ENCODE measurements around the gene LIN9. TPM values are rescaled to one million over a fixed set of nuclear protein-coding genes. Genes with fewer than 3 reads are reported as not detected.

Gene LIN9
- total and polyA plus RNA-seq, 2 donors (not counting 3 experiments of a cell fraction or from before 2014, with no cell fraction given) = 2.5 to 7.6 TPM

- H3K9me3 ChIP-seq (replicated peaks; ENCODE audit: control insufficient read depth, insufficient read depth, low read length) = no peaks in the 10 kb centered on the region
- H2AFZ ChIP-seq (ENCODE audit: low read depth, low read length) = peak overlapping the region; percentile 99
- CTCF ChIA-PET = interaction anchor here (1.2 to 2.3 kb wide), 5 partner anchors 15 to 107 kb away, joined by 3 to 18 read pairs (median 6); partner anchors contain the start of gene PARP1
- peaks cover 1 to 2% of the 10 kb centered on the region in 2 experiments for H3K27me3 ChIP-seq (ENCODE audit: control insufficient read depth in 2 of 2, insufficient read depth in 2 of 2, low read length in 2 of 2)
- POLR2A ChIA-PET = interaction anchor here (0.9 kb wide), 1 partner anchor 246 kb away, joined by 4 read pairs; the partner anchor contains the start of gene H3-3A
- H3K27ac ChIP-seq (ENCODE audit: insufficient read depth, low read depth, low read length) = peak overlapping the region; percentile 75
- peak overlapping the region; percentile 81 to 98 (median 85) for H3K4me3 ChIP-seq (replicated peaks in 1 of 3; ENCODE audit: insufficient read depth in 1 of 3, low read depth in 1 of 3, low read length in 3 of 3)
- BruUV-seq (replicated peaks) = TSS peak; percentile 25
- peak; percentile 4 for DNase-seq (ENCODE audit: low read depth, low spot score)
- TF ChIP-seq JUN (IDR thresholded peaks at IDR 0.05; ENCODE audit: borderline replicate concordance, insufficient read depth, insufficient read length, low read depth) (no peak), GATA2 (IDR thresholded peaks at IDR 0.05; ENCODE audit: insufficient read depth, insufficient read length, low read depth, low read length) (no peak), EZH2 (IDR thresholded peaks at IDR 0.05; ENCODE audit: borderline replicate concordance, low read depth, low read length, severe bottlenecking) (no peak), MYC (IDR thresholded peaks at IDR 0.05; ENCODE audit: low read depth, low read length) (no peak), CTCF (IDR thresholded peaks at IDR 0.05; ENCODE audit: extremely low read depth in 1 of 2, insufficient read depth in 1 of 2, low read depth in 1 of 2, low read length in 2 of 2) (no peak), FOS (IDR thresholded peaks at IDR 0.05; ENCODE audit: borderline replicate concordance, insufficient read depth, low read length) (no peak), POLR2A (IDR thresholded peaks at IDR 0.05; ENCODE audit: low read depth, low read length) (no peak), POLR2AphosphoS5 (IDR thresholded peaks at IDR 0.05; ENCODE audit: insufficient read depth, low read depth, low read length) (no peak), MAX (IDR thresholded peaks at IDR 0.05; ENCODE audit: insufficient read depth, insufficient read length) (no peak)
- H3K36me3 ChIP-seq (ENCODE audit: control insufficient read depth in 2 of 2, extremely low read depth in 1 of 2, insufficient read depth in 2 of 2, low read length in 2 of 2) = no peaks in the 10 kb centered on the region
- H3K79me2 ChIP-seq (ENCODE audit: control insufficient read depth, insufficient read depth, low read length) = peaks cover 50% of the 10 kb centered on the region
- dilution Hi-C loops (cut with MboI; ENCODE audit: extremely low pct_ligation_motif_present, low sequenced_read_pairs) = no loop called here
- H3K4me1 ChIP-seq (ENCODE audit: control insufficient read depth, extremely low read depth, insufficient read depth, low read length) = peaks cover 13% of the 10 kb centered on the region
- H3K9me1 ChIP-seq (replicated peaks; ENCODE audit: control insufficient read depth, extremely low read depth, insufficient read depth, low read length) = no peaks in the 10 kb centered on the region
- H3K9ac ChIP-seq (replicated peaks; ENCODE audit: extremely low read depth, insufficient read depth, low read length) = peak overlapping the region; percentile 90
- peak overlapping the region; percentile 91 for H3K4me2 ChIP-seq (ENCODE audit: insufficient read depth, low read length)
- no peaks in the 10 kb centered on the region for H4K20me1 ChIP-seq (replicated peaks; ENCODE audit: control insufficient read depth, extremely low read depth, insufficient read depth, low read length)
- intact Hi-C loops (cut with micrococcal nuclease) = loop anchor here (2.0 kb wide), 2 partner anchors 25 to 101 kb away; partner anchors contain the start of gene PARP1
- peak; percentile 44 for FAIRE-seq
Measured at GRCh38 chr1:226308166-226308722, 720 bp downstream of the LIN9 start.

All from endothelial cell of umbilical vein (primary cell).